Panc1 (cell line): Measurements from ENCODE around the gene RFPL1. TPM values are rescaled to one million over a fixed set of nuclear protein-coding genes. Genes with fewer than 3 reads are reported as not detected.

Source experiments
- ATAC-seq: fragments of 200-7000 bp; cut with Tn5 transposase; 2 replicates; pipeline ENCODE4 v1.9.1; 2020; ENCODE audit warnings: mild to moderate bottlenecking, moderate library complexity
- BruUV-seq: library from RNA; stranded (reverse); fragments of 400-500 nt; replicated peaks from 2 replicates; lab custom pipeline; 2021; lab: Mats Ljungman, UMichigan
- CTCF ChIA-PET: fragments of 300-600 bp; sonication (Branson Sonifier 250); formaldehyde crosslinking; loops from one replicate; lab custom pipeline; 2022; ENCODE audit warnings: antibody characterized with exemption; lab: Charles Lee
- POLR2A ChIA-PET: fragments of 300-600 bp; sonication (Branson Sonifier 250); formaldehyde crosslinking; loops from one replicate; lab custom pipeline; 2022; ENCODE audit warnings: antibody characterized with exemption; lab: Charles Lee
- DNase-seq: peaks from one replicate; pipeline ENCODE4 v3.0.0-alpha.2; 2010; ENCODE audit warnings: low read depth, low spot score
- H3K27ac ChIP-seq: 2 replicates; pipeline ENCODE4 v1.5.1; 2011; ENCODE audit warnings: mild to moderate bottlenecking, low read length, inconsistent platforms
- H3K27me3 ChIP-seq: fragments of 200-500 bp; sonication (Bioruptor generic); 2 replicates; pipeline ENCODE4 v1.6.0; 2014; ENCODE audit warnings: low read length, inconsistent platforms; ENCODE audit not compliant: control insufficient read depth, insufficient read depth
- H3K36me3 ChIP-seq: fragments of 200-500 bp; sonication (Bioruptor generic); 2 replicates; pipeline ENCODE4 v1.5.1; 2014; ENCODE audit warnings: inconsistent platforms, mild to moderate bottlenecking, low read length, moderate library complexity; ENCODE audit not compliant: control insufficient read depth, insufficient read depth
- H3K4me1 ChIP-seq: 2 replicates; pipeline ENCODE4 v1.5.1; 2011; ENCODE audit warnings: inconsistent platforms, mild to moderate bottlenecking, low read length, moderate library complexity; ENCODE audit not compliant: control insufficient read depth, insufficient read depth
- H3K4me3 ChIP-seq, 2 experiments: 2 replicates each; pipeline ENCODE4 v1.5.1; 2011 to 2012; ENCODE audit warnings: low read depth in 2 of 2, low read length in 2 of 2, mild to moderate bottlenecking in 2 of 2, inconsistent platforms in 1 of 2, moderate library complexity in 1 of 2
- H3K9me3 ChIP-seq: fragments of 200-500 bp; sonication (Bioruptor generic); 2 replicates; pipeline ENCODE4 v1.5.1; 2014; ENCODE audit warnings: low read depth, mild to moderate bottlenecking, inconsistent platforms, low read length, moderate library complexity; ENCODE audit not compliant: control insufficient read depth, insufficient read depth
- CTCF ChIP-seq: fragments of 450-650 bp; IDR thresholded peaks from 2 replicates; pipeline ENCODE4 v1.5.1; 2017; ENCODE audit warnings: mild to moderate bottlenecking
- POLR2AphosphoS5 ChIP-seq: IDR thresholded peaks from 2 replicates; pipeline ENCODE4 v1.6.1; 2012; ENCODE audit warnings: mild to moderate bottlenecking, low read depth, low read length, moderate library complexity
- REST ChIP-seq, 2 experiments: IDR thresholded peaks; 2 replicates each; pipeline ENCODE4 v1.6.1; 2011 to 2012; ENCODE audit warnings: low read depth in 2 of 2, control low read depth in 1 of 2, low read length in 1 of 2, mild to moderate bottlenecking in 1 of 2, moderate library complexity in 1 of 2; ENCODE audit not compliant: insufficient read depth in 1 of 2
- SIN3A ChIP-seq: IDR thresholded peaks from 2 replicates; pipeline ENCODE4 v1.6.1; 2012; ENCODE audit warnings: low read depth, mild to moderate bottlenecking, low read length, moderate library complexity, borderline replicate concordance; ENCODE audit not compliant: insufficient read depth
- TCF7L2 ChIP-seq: IDR thresholded peaks from 2 replicates; pipeline ENCODE4 v1.6.1; 2011; ENCODE audit warnings: mild to moderate bottlenecking, low read depth, low read length, inconsistent platforms
- in situ Hi-C: cut with HindIII; loops from 2 replicates; pipeline ENCODE4 v1.10.0; 2016; ENCODE audit warnings: low sequenced_read_pairs, low pct_unique_long_range_greater_than_20kb
- intact Hi-C: fragments of 100-400 bp; cut with micrococcal nuclease; formaldehyde crosslinking; loops from one replicate; pipeline ENCODE4 v1.10.0; 2022; ENCODE audit not compliant: unreplicated experiment
- total RNA-seq: library from RNA; stranded (reverse); gene quantifications from one replicate; pipeline ENCODE4 v1.2.1, GENCODE V29; 2021; ENCODE audit not compliant: unreplicated experiment

RFPL1 gene
- total RNA-seq, 1 experiment from 2014 or later = not detected

GRCh38 chr22:29482726-29483125 lies 44.3 kb downstream of the RFPL1 start:
- Histone ChIP-seq H3K4me3 (no peak overlapping the region), H3K27ac (no peak overlapping the region), H3K4me1 (0 out of 2 replicates have a peak, but pooled peaks cover 1% of the 10 kb centered on the region), H3K9me3 (no peaks in the 10 kb centered on the region), H3K36me3 (no peaks in the 10 kb centered on the region), H3K27me3 (no peaks in the 10 kb centered on the region)
- CTCF ChIA-PET = interaction anchor here (0.6 to 0.7 kb wide), 2 partner anchors 107 to 606 kb away, joined by 3 read pairs; no protein-coding TSS in a partner anchor
- ATAC-seq (no peak), DNase-seq (no peak)
- intact Hi-C loops (no loop called here), in situ Hi-C loops (no loop called here)
- BruUV-seq = no TSS peak
- TF ChIP-seq TCF7L2 = no peak
- no peak for TF ChIP-seq POLR2AphosphoS5
- no peak for TF ChIP-seq CTCF
- TF ChIP-seq REST (IDR thresholded peaks at IDR 0.05; ENCODE audit: insufficient read depth in 1 of 2, low read depth in 2 of 2, low read length in 1 of 2) = no peak
- no peak for TF ChIP-seq SIN3A
- POLR2A ChIA-PET = interaction anchor here (0.6 kb wide), 1 partner anchor 18 kb away, joined by 6 read pairs; no protein-coding TSS in a partner anchor

- ChIA-PET CTCF (interaction anchor here (0.6 to 0.7 kb wide), 3 partner anchors 107 to 825 kb away, joined by 3 read pairs; no protein-coding TSS in a partner anchor), POLR2A (interaction anchor here (0.6 to 0.7 kb wide), 2 partner anchors 9 to 18 kb away, joined by 3 to 6 read pairs; no protein-coding TSS in a partner anchor)
- intact Hi-C loops = no loop called here
- DNase-seq (no peak), ATAC-seq (no peak)
- H3K36me3 ChIP-seq = no peaks in the 10 kb centered on the region
- no peaks in the 10 kb centered on the region for H3K4me1 ChIP-seq
- BruUV-seq = no TSS peak
- H3K4me3 ChIP-seq = no peak overlapping the region
- no peak for TF ChIP-seq REST (IDR thresholded peaks at IDR 0.05; ENCODE audit: insufficient read depth in 1 of 2, low read depth in 2 of 2, low read length in 1 of 2)
- TF ChIP-seq SIN3A = no peak
- TF ChIP-seq TCF7L2 = no peak
- no peak for TF ChIP-seq POLR2AphosphoS5
- TF ChIP-seq CTCF = no peak
- no peaks in the 10 kb centered on the region for H3K27me3 ChIP-seq
- in situ Hi-C loops = no loop called here
- no peaks in the 10 kb centered on the region for H3K9me3 ChIP-seq
- no peak overlapping the region for H3K27ac ChIP-seq
Observed at GRCh38 chr22:29483254-29483653, 44.9 kb downstream of the RFPL1 start.
